ENCODE results near the gene GP1BB.
"Not testable (repeated sequence)": the region's sequence is repeated elsewhere in the genome, so short reads cannot be mapped to it uniquely, and the experiment has no call there.

The GP1BB gene

GRCh38 chr22:19723232-19723982 is at the start of gene GP1BB:
Gene GP1BB, plus strand, starts transcription at chr22:19723539. Its CDS starts 31 bp downstream, at chr22:19723570.
- peak; percentile 47 to 68 for DNase-seq

DNA sequence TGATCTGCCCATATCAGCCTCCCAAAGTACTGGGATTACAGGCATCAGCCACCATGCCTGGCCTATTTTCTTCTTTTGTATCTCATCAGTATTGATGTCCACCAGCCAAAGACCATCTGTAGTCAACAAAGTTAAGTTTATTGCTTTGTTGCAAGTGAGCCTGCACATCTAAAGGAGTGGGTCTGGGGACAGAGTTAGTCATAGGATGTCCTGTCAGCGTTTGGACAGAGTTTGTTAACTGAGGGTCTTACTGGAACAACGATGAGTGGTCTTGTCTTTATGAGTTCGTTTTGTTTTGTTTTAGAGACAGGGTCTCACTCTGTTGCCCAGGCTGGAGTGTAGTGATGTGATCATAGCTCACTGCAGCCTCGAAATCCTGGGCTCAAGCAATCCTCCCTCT is 49.7 kb upstream of the GP1BB start:
- DNase-seq = no peak

GRCh38 chr22:19674129-19674928 is 49.0 kb upstream of the GP1BB start:
- DNase-seq = no peak

- no peak for DNase-seq
These were observed 48.4 kb upstream of the GP1BB start for GRCh38 chr22:19674929-19675253.

DNA sequence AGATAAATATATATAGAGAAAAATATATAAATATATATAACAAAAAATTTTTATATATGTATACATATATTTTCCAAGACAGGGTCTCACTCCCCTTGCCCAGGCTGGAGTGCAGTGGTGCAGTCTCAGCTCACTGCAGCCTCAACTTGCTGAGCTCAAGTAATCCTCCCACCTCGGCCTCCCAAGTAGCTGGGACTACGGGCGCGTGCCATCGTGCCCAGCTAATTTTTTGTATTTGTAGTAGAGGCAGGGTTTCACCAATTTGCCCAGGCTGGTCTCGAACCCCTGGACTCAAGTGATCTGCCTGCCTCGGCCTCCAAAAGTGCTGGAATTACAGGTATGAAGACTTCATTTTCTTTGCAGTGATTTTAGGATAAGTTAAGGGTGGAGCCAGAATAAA is 47.9 kb upstream of the GP1BB start:
- DNase-seq = no peak

DNA sequence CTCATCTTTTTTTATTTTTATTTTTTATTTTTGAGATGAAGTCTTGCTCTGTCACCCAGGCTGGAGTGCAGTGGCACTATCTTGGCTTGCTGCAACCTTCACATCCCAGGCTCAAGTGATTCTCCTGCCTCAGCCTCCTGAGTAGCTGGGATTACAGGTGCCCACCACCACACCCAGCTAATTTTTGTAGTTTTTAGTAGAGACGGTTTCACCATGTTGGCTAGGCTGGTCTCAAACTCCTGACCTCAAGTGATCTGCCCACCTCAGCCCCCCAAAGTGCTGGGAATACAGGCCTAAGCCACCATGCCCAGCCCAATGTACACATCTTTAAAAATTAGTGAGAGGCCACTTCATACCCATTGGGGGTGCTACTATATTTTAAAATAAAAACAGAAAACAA is 46.9 kb upstream of the GP1BB start:
- not testable (repeated sequence) for DNase-seq

GRCh38 chr22:19678949-19679521 is 44.3 kb upstream of the GP1BB start:
- no peak for DNase-seq

DNA sequence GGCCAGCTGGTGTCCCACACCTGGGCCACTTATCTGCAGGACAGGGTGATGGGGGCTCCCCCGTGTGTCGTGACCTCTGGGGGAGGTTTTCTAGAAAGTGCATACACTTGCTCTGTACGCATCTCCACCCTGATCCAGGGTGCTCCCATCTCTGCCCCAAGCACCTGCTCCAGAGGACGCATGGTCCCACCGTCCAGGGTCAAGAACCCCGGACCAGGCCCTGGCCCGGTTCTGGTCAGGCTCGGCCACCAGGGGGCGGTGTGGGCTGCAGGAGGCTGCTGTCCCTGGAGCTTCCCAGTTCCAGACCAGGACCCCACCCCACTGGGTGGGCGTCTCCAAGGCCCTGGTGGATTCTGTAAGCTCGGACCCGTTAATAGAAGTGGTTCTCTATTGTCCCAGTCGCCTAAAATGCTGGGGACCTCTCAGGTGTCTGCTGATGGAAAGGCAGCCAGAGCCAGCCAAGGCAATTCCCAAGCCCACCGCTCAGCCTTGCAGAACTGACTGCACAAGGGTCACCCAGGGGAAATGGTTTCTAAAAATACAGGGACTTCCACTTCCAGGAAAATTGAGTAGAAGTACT is 43.7 kb upstream of the GP1BB start:
- peak; percentile 45 to 60 for DNase-seq

DNA sequence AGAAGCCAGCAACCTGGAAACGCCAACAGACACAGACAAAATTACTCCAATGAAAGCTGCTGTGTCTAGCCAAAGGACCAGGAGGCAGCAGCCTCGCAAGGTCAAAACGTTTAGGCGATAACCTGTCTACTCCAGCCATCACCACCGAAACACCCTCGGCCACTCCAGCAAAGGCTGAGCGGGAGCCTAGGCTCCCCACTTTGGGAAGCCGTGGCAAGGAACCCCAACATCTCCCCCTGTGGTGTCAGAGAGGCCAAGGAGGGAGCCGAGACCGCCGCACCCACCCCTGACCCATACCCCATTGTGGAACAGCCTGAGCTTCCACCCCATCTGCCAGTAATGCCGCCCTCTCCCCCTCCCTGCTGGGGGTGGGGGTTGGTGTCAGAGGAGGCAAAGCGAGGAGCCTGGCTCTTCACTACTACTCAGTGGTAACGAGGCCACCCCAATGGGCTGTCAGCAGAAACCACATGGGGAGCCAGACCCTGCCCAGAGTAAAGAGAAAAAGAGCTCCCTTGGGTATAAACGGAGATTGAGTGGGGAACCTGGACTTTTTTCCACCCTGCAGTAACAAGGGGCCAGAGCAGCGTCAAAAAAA is 43.0 kb upstream of the GP1BB start:
- DNase-seq = no peak

GRCh38 chr22:19680911-19681862 is 42.2 kb upstream of the GP1BB start:
- DNase-seq = no peak

- no peak for DNase-seq
These were observed 41.5 kb upstream of the GP1BB start for GRCh38 chr22:19681863-19682245.

DNA sequence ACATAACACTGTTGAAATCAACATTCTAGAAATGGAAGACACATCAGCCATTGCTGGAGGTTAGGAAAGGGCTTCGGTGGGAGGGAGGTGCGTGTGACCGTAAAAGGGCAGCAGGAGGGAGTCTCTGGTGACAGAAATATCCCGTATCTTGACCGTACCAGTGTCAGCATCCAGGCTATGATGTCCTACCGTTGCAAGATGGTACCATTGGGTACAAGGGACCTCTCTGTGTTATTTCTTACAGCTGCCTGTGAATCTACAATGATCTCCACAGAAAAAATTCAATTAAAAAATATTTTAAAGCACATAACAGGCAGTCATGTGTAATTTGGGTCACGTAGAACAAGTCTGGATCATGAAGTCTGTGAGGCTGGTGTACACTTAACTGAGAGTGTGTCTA is 36.4 kb upstream of the GP1BB start:
- DNase-seq = no peak

DNA sequence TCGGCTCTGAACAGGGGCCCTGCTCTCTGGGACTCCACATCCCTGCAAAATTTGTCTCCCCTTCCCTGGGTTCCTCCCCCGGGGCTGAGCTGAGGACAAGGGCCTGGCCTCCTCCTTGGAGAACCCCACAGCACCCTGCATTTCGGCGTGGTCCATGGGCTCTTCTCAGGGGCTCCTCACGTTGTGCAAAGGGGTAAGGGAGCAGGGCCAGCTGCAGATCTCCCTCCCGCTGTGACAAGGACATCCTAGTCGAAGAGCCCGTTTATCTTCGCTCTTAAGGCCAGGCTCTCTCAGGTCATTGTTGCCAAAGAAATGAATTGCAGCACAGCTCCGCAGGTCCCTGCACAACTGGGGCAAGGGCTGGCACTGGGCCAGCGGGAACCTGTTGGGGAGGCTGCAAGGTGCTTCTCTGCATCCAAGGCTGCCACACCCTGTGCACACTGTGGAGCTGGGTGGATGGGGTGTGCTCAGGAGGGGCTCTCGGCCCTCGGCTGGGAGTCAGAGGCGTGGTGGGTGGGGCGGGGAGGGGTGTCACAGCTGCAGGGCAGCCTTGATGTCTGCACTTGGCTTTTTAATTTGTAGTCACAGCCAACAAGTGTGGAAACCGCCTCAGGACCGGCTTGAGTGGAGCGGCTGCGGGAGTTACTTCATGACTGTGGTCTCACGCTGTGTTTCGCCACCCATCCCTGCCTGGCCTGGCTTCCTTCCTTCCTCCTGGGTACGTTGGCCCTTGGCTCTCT is 35.6 kb upstream of the GP1BB start:
- DNase-seq = no peak

GRCh38 chr22:19688301-19689290 is 34.7 kb upstream of the GP1BB start:
- no peak for DNase-seq

GRCh38 chr22:19689408-19689807 is 33.9 kb upstream of the GP1BB start:
- DNase-seq = no peak

GRCh38 chr22:19691007-19691720 is 32.2 kb upstream of the GP1BB start:
- no peak for DNase-seq

DNA sequence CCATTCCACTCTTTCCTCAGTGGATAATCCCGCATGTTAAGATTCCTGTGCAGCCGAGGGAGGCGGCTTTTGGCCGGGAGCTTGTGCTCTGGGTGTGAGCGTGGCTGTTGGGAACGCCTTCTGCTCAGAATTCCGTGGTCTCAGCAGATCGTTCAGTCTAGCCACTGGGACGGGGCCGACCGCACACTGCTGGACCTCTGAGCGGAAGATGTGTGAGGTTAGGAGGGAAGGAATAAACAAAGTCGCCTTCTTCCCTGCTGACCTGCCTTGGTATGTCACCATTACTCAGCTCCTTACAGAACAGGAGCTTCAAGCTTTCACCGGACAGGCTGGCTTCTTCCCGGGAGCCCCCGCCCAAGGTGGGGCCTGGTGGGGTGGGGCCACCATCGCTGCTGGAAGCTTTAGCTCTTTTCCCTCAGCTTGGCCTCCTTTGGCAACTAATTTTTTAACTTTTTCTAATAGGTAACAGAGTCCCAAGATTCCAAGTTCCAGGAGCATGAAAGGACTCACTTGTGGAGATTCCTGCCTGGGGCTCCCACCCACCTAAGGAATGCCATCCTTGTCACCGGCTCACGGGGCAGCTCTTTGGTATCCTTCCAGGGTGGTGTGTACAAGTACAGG is 31.5 kb upstream of the GP1BB start:
- no peak for DNase-seq

DNA sequence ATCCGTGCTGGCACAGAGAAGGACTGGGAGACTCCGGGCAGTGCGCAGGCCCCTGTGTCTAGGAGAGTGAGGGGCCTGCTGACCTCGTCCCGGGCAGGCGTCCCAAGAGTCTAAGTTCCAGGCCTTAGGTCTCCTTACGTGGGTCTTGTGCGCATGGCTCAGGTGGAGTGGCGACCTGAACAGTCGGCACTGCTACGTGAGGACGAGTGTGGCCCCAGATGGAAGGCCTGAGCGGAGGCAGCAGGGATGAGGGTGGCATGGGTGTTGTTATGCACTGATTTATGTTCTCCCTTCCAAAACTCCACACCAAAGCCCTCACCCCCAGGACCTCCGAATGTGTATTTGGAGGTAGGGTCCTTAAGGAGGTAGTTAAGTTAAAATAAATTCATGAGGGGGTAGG is 29.8 kb upstream of the GP1BB start:
- DNase-seq = no peak
